ENCODE results near the gene CPT1B.
"Not testable (repeated sequence)": the region's sequence is repeated elsewhere in the genome, so short reads cannot be mapped to it uniquely, and the experiment has no call there.

Gene CPT1B

DNA sequence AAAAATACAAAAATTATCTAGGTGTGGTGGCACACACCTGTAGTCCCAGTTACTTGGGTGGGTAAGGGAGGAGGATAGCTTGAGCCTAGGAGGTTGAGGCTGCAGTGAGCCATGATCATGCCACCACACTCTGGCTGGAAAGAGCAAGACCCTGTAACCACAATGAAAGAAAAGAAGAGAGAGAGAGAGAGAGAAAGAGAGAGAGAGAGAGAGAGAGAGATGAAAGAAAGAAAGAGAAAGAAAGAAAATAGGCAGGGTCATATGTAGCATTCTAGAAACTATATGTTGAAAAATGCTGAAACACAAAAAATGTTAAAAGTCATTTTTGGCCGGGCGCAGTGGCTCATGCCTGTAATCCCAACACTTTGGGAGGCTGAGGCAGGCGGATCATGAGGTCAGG is 36.1 kb upstream of the CPT1B start:
- TF ChIP-seq ZNF366 (tag by site-specific recombination; conservative IDR thresholded peaks at IDR 0.05): peak; percentile 72
- TF ChIP-seq ZSCAN23 (tag by site-specific recombination; IDR thresholded peaks at IDR 0.05): 0 out of 2 replicates have a peak, but pooled peaks have one; percentile 17
- TF ChIP-seq ZNF596 (tag by site-specific recombination; IDR thresholded peaks at IDR 0.05): peak; percentile 93
- ChIA-PET CTCF (interaction anchor here (0.6 kb wide), 1 partner anchor 913 kb away, joined by 3 read pairs; no protein-coding TSS in a partner anchor), POLR2A (interaction anchor here (2.1 kb wide), 1 partner anchor 13 kb away, joined by 6 read pairs; no protein-coding TSS in a partner anchor)

DNA sequence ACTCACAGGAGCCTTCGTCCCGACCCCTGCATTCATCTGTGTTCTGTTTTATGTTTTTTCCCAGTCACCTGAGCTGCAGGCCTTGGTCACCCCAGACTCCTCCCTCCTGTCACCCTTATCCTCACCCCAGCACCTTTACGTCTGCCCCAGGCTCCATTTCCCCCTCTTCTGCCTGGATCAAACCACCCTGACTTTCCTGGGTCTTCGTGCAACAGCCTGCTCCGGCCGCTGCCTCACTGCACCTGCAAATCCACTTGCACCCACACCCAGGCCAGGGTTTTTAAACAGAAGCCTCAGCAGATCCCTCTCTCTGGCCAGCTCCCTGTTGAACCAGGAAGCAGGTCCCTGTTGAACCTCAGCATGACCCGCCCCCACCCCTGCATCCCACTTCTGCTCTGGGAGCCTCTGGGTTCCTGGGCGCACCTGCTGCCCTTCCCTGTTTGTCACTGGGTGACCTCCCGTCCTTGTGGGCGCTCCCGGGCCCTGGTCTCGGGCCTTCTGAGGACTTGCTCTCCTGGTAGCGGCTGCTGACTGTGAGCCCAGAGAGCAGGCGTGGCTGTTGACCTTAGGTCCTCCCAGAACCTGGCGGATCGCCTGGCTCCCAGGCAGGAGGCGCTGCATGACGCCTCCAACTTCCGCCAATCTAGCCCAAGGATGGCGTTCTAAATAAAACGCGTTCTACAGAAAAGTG is 35.2 kb upstream of the CPT1B start:
- H3K9me3 ChIP-seq (ENCODE audit: control insufficient read depth, insufficient read depth, low read depth, low read length): no peaks in the 10 kb centered on the region
- H3K36me3 ChIP-seq (ENCODE audit: control insufficient read depth in 2 of 2, insufficient read depth in 1 of 2, low read length in 2 of 2): peaks cover 0 to 19% of the 10 kb centered on the region in 2 experiments; a peak in 1 of 3 replicates
- CTCF ChIA-PET: interaction anchor here (1.0 kb wide), 1 partner anchor 88 kb away, joined by 3 read pairs; the partner anchor contains the start of gene SCO2
- POLR2A ChIA-PET: interaction anchor here (0.6 to 2.1 kb wide), 3 partner anchors 12 to 117 kb away, joined by 4 to 6 read pairs (median 6); partner anchors contain the start of genes LMF2 and NCAPH2
- no peak overlapping the region for H3K27ac ChIP-seq (ENCODE audit: extremely low read depth, low read depth, low read length)
- no peak for TF ChIP-seq ZNF501 (tag by site-specific recombination; IDR thresholded peaks at IDR 0.05)
- TF ChIP-seq ZNF423 (tag by site-specific recombination; IDR thresholded peaks at IDR 0.05): no peak
- TF ChIP-seq SCRT2 (tag by site-specific recombination; IDR thresholded peaks at IDR 0.05): peak; percentile 60
- no peak overlapping the region for H3K4me3 ChIP-seq (ENCODE audit: low read depth, low read length)
- peaks cover 4% of the 10 kb centered on the region; the same call in 1 of the 2 replicates for H3K4me1 ChIP-seq (ENCODE audit: control insufficient read depth, insufficient read depth, low read length)

More for the DNA sequence above, 36.1 kb upstream of the CPT1B start:
- H3K27ac ChIP-seq (ENCODE audit: extremely low read depth, low read depth, low read length); H3K4me1 ChIP-seq (ENCODE audit: control insufficient read depth, insufficient read depth, low read length); H3K4me3 ChIP-seq (ENCODE audit: low read depth, low read length); H3K9me3 ChIP-seq (ENCODE audit: control insufficient read depth, insufficient read depth, low read depth, low read length): not testable (repeated sequence)
- peaks cover 0 to 14% of the 10 kb centered on the region in 2 experiments; a peak in 1 of 3 replicates for H3K36me3 ChIP-seq (ENCODE audit: control insufficient read depth in 2 of 2, insufficient read depth in 1 of 2, low read length in 2 of 2)

DNA sequence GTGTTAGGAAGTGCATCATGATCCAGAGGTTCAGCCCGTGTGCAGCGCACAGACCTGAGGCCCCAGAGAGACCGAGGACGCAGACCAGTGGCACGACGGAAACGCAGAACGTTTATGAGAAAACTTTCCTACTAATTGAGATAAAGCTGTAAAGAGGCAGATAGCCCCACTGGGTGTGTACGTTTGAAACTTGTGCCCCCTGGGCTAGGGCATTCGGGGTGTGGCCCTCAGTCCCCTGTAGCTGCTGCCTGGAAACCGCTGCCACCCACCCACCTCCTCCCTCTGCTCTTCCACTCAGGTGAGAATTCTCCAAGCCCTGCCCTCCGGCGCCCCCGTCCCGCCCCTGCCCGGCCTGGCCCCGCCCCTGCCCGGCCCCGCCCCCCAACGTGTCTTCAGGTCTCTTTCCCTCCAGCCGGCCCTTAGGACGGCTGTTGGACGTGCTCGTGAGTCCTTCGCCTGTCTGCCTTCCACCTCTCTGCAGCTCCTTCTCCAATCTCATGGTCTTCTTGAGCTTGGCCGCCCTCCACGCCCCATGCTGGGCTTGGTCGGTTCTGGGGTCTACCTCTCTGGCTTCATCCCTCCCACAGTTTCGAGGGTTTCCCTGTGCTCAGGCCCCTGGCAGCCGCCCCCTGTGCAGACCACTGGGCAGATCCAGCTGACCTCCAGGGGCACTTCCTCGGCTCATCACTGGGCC is 34.4 kb upstream of the CPT1B start:
- peaks cover 4% of the 10 kb centered on the region; the same call in 1 of the 2 replicates for H3K4me1 ChIP-seq (ENCODE audit: control insufficient read depth, insufficient read depth, low read length)
- H3K36me3 ChIP-seq (ENCODE audit: control insufficient read depth in 2 of 2, insufficient read depth in 1 of 2, low read length in 2 of 2): peaks cover 0 to 23% of the 10 kb centered on the region in 2 experiments; a peak in 1 of 3 replicates
- POLR2A ChIA-PET: interaction anchor here (0.6 to 2.1 kb wide), 3 partner anchors 11 to 116 kb away, joined by 4 to 6 read pairs (median 6); partner anchors contain the start of genes LMF2 and NCAPH2
- H3K4me3 ChIP-seq (ENCODE audit: low read depth, low read length): no peak overlapping the region
- no peak overlapping the region for H3K27ac ChIP-seq (ENCODE audit: extremely low read depth, low read depth, low read length)
- no peaks in the 10 kb centered on the region for H3K9me3 ChIP-seq (ENCODE audit: control insufficient read depth, insufficient read depth, low read depth, low read length)
- CTCF ChIA-PET: interaction anchor here (0.7 to 1.0 kb wide), 3 partner anchors 9 to 87 kb away, joined by 3 read pairs; partner anchors contain the start of gene SCO2
- TF ChIP-seq ZNF658 (tag by site-specific recombination; IDR thresholded peaks at IDR 0.05) (no peak), ZNF777 (tag by site-specific recombination; IDR thresholded peaks at IDR 0.05; ENCODE audit: borderline replicate concordance) (no peak), KLF16 (tag by site-specific recombination; IDR thresholded peaks at IDR 0.05) (no peak), ZNF596 (tag by site-specific recombination; IDR thresholded peaks at IDR 0.05) (no peak), YY2 (tag by site-specific recombination; IDR thresholded peaks at IDR 0.05) (no peak), ZNF629 (tag by site-specific recombination; IDR thresholded peaks at IDR 0.05) (no peak), ZNF341 (tag by site-specific recombination; IDR thresholded peaks at IDR 0.05; ENCODE audit: low read depth) (0 out of 2 replicates have a peak, but pooled peaks have one; percentile 31), OVOL3 (tag by site-specific recombination; IDR thresholded peaks at IDR 0.05) (no peak), ZNF623 (tag by site-specific recombination; IDR thresholded peaks at IDR 0.05) (no peak), ZBTB8A (tag by site-specific recombination; IDR thresholded peaks at IDR 0.05) (no peak), ZNF132 (tag by site-specific recombination; IDR thresholded peaks at IDR 0.05; ENCODE audit: borderline replicate concordance) (no peak), ZNF510 (tag by site-specific recombination; IDR thresholded peaks at IDR 0.05; ENCODE audit: insufficient replicate concordance) (no peak)
- TF ChIP-seq, protein P1, sequence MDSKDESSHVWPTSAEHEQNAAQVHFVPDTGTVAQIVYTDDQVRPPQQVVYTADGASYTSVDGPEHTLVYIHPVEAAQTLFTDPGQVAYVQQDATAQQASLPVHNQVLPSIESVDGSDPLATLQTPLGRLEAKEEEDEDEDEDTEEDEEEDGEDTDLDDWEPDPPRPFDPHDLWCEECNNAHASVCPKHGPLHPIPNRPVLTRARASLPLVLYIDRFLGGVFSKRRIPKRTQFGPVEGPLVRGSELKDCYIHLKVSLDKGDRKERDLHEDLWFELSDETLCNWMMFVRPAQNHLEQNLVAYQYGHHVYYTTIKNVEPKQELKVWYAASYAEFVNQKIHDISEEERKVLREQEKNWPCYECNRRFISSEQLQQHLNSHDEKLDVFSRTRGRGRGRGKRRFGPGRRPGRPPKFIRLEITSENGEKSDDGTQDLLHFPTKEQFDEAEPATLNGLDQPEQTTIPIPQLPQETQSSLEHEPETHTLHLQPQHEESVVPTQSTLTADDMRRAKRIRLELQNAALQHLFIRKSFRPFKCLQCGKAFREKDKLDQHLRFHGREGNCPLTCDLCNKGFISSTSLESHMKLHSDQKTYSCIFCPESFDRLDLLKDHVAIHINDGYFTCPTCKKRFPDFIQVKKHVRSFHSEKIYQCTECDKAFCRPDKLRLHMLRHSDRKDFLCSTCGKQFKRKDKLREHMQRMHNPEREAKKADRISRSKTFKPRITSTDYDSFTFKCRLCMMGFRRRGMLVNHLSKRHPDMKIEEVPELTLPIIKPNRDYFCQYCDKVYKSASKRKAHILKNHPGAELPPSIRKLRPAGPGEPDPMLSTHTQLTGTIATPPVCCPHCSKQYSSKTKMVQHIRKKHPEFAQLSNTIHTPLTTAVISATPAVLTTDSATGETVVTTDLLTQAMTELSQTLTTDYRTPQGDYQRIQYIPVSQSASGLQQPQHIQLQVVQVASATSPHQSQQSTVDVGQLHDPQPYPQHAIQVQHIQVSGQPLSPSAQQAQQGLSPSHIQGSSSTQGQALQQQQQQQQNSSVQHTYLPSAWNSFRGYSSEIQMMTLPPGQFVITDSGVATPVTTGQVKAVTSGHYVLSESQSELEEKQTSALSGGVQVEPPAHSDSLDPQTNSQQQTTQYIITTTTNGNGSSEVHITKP (tag by site-specific recombination; IDR thresholded peaks at IDR 0.05): no peak
- TF ChIP-seq, protein P2, sequence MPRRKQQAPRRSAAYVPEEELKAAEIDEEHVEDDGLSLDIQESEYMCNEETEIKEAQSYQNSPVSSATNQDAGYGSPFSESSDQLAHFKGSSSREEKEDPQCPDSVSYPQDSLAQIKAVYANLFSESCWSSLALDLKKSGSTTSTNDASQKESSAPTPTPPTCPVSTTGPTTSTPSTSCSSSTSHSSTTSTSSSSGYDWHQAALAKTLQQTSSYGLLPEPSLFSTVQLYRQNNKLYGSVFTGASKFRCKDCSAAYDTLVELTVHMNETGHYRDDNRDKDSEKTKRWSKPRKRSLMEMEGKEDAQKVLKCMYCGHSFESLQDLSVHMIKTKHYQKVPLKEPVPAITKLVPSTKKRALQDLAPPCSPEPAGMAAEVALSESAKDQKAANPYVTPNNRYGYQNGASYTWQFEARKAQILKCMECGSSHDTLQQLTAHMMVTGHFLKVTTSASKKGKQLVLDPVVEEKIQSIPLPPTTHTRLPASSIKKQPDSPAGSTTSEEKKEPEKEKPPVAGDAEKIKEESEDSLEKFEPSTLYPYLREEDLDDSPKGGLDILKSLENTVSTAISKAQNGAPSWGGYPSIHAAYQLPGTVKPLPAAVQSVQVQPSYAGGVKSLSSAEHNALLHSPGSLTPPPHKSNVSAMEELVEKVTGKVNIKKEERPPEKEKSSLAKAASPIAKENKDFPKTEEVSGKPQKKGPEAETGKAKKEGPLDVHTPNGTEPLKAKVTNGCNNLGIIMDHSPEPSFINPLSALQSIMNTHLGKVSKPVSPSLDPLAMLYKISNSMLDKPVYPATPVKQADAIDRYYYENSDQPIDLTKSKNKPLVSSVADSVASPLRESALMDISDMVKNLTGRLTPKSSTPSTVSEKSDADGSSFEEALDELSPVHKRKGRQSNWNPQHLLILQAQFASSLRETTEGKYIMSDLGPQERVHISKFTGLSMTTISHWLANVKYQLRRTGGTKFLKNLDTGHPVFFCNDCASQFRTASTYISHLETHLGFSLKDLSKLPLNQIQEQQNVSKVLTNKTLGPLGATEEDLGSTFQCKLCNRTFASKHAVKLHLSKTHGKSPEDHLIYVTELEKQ (tag by site-specific recombination; IDR thresholded peaks at IDR 0.05; ENCODE audit: borderline replicate concordance): no peak
- TF ChIP-seq, protein P3, sequence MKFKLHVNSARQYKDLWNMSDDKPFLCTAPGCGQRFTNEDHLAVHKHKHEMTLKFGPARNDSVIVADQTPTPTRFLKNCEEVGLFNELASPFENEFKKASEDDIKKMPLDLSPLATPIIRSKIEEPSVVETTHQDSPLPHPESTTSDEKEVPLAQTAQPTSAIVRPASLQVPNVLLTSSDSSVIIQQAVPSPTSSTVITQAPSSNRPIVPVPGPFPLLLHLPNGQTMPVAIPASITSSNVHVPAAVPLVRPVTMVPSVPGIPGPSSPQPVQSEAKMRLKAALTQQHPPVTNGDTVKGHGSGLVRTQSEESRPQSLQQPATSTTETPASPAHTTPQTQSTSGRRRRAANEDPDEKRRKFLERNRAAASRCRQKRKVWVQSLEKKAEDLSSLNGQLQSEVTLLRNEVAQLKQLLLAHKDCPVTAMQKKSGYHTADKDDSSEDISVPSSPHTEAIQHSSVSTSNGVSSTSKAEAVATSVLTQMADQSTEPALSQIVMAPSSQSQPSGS (tag by site-specific recombination; IDR thresholded peaks at IDR 0.05; ENCODE audit: low read depth): no peak
